OCI-LY7 (cell line): Measurements from ENCODE around the gene MAEA. TPM values are rescaled to one million over a fixed set of nuclear protein-coding genes. Genes with fewer than 3 reads are reported as not detected.

Experiments used
- BruUV-seq: library from RNA; stranded (reverse); fragments of 400-500 nt; replicated peaks from 2 replicates; lab custom pipeline; 2021; lab: Mats Ljungman, UMichigan
- CTCF ChIA-PET: fragments of 300-600 bp; sonication (Branson Sonifier 250); formaldehyde crosslinking; loops from one replicate; lab custom pipeline; 2022; ENCODE audit warnings: antibody characterized with exemption; ENCODE audit not compliant: unreplicated experiment; lab: Charles Lee
- POLR2A ChIA-PET: fragments of 300-600 bp; sonication (Branson Sonifier 250); formaldehyde crosslinking; loops from one replicate; lab custom pipeline; 2022; ENCODE audit warnings: antibody characterized with exemption; lab: Charles Lee
- DNase-seq: peaks from one replicate; pipeline ENCODE4 v3.0.0-alpha.2; 2015; ENCODE audit warnings: low spot score
- H2AFZ ChIP-seq: fragments of 200-600 bp; sonication (generic), shearing (Covaris generic); 2 replicates; pipeline ENCODE4 v1.6.1; 2014; ENCODE audit warnings: mild to moderate bottlenecking, antibody characterized with exemption, low read length, moderate library complexity
- H3K27ac ChIP-seq: fragments of 200-600 bp; sonication (generic); 2 replicates; pipeline ENCODE4 v1.5.1; 2014; ENCODE audit warnings: mixed run types, low read depth, mild to moderate bottlenecking, moderate library complexity, low read length, inconsistent platforms; ENCODE audit not compliant: poor library complexity, severe bottlenecking
- H3K36me3 ChIP-seq: fragments of 200-600 bp; sonication (generic); 2 replicates; pipeline ENCODE4 v1.6.1; 2014; ENCODE audit warnings: mild to moderate bottlenecking, antibody characterized with exemption, low read length, moderate library complexity, mixed read lengths; ENCODE audit not compliant: insufficient read depth
- H3K4me1 ChIP-seq: fragments of 200-600 bp; sonication (generic); 2 replicates; pipeline ENCODE4 v1.5.1; 2014; ENCODE audit warnings: mild to moderate bottlenecking, low read length; ENCODE audit not compliant: insufficient read depth, poor library complexity, severe bottlenecking
- H3K4me2 ChIP-seq: fragments of 200-600 bp; sonication (generic); 2 replicates; pipeline ENCODE4 v1.6.1; 2014; ENCODE audit warnings: mild to moderate bottlenecking, low read length
- H3K4me3 ChIP-seq: fragments of 200-600 bp; sonication (generic); 2 replicates; pipeline ENCODE4 v1.5.1; 2014; ENCODE audit warnings: mild to moderate bottlenecking, low read depth, low read length; ENCODE audit not compliant: poor library complexity, severe bottlenecking
- H3K79me2 ChIP-seq: fragments of 200-600 bp; sonication (generic); 2 replicates; pipeline ENCODE4 v1.6.1; 2016; ENCODE audit warnings: low read depth, mild to moderate bottlenecking, low read length, moderate library complexity, mixed read lengths; ENCODE audit not compliant: insufficient read depth
- H3K9me2 ChIP-seq: fragments of 200-600 bp; sonication (generic); 2 replicates; pipeline ENCODE4 v1.6.1; 2016; ENCODE audit warnings: mild to moderate bottlenecking, low read length, mixed read lengths; ENCODE audit not compliant: insufficient read depth
- H3K9me3 ChIP-seq: fragments of 200-600 bp; sonication (generic); 2 replicates; pipeline ENCODE4 v1.6.1; 2014; ENCODE audit warnings: mild to moderate bottlenecking, mixed run types, low read length, mixed read lengths
- H4K20me1 ChIP-seq: fragments of 200-600 bp; sonication (generic); 2 replicates; pipeline ENCODE4 v1.6.1; 2014; ENCODE audit warnings: mild to moderate bottlenecking, antibody characterized with exemption, low read length, moderate library complexity, mixed read lengths; ENCODE audit not compliant: insufficient read depth
- CTCF ChIP-seq: fragments of 200-600 bp; sonication (generic); conservative IDR thresholded peaks from 2 replicates; pipeline ENCODE4 v1.5.1; 2014; ENCODE audit warnings: mild to moderate bottlenecking, antibody characterized with exemption, low read length, moderate library complexity, mixed read lengths
- EZH2phosphoT487 ChIP-seq: fragments of 200-600 bp; sonication (generic); IDR thresholded peaks from 2 replicates; pipeline ENCODE4 v1.6.1; 2018; ENCODE audit warnings: low read depth, borderline replicate concordance, mild to moderate bottlenecking, mixed run types, antibody characterized with exemption, low read length, moderate library complexity, mixed read lengths
- intact Hi-C: fragments of 100-400 bp; cut with micrococcal nuclease; formaldehyde crosslinking; loops from one replicate; pipeline ENCODE4 v1.10.0; 2022; ENCODE audit not compliant: unreplicated experiment
- total RNA-seq, 2 experiments: library from RNA; depleted of rRNA in 1 of 2; stranded (reverse); fragments of >200 nt in 1 of 2; shearing (Covaris generic) in 1 of 2; gene quantifications; 2 replicates each; pipeline ENCODE4 v1.2.3, GENCODE V29; 2014 to 2022

MAEA gene
- total RNA-seq, 2 experiments from 2014 or later, result 53.2 to 59.3 TPM

- CTCF ChIA-PET, result no interaction called here
- POLR2A ChIA-PET, result interaction anchor here (0.5 kb wide), 1 partner anchor 199 kb away, joined by 3 read pairs; no protein-coding TSS in a partner anchor
- no TSS peak for BruUV-seq
Observed at GRCh38 chr4:1365271-1366178, 75.8 kb downstream of the MAEA start.

DNA sequence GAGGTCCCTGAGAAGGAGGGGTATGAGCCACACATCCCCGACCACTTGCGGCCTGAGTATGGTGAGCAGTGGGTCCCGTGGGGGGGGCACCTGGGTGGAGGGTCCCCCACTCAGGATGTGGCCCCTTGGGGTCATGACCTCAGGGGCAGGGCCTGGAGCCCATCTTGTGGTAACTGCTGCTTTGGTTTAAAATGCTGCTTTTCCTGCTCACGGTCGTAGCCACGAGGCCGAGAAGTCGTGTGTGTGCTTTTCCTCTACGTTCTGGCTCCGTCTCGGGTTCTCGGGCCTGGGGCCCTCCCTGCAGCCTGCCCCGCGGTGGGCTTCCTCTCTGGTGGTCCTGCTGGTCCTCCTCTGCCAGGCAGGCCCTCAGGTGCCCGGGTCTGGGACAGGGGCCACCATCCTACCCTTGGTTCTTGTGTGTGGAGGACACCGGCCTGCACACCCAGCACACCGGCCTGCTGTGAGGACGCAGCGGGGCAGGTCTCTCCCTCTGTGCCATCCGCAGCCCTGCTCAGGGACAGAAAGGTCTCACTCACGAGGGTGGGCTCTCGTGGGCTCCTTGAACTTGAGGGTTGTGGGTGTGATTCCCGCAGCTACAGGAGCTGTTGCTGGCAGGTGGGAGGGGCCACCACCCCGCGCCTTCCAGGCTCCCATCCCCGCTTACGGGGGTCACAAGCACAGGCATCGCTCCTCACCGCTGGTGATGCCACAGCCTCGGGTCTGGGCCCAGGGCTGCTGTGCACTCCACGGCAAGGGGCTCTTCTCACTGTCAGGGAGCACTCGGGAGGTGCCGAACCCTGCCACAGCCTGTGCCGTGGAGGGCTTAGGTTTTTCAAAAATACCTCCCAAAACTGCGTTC, 76.9 kb downstream of the MAEA start:
- POLR2A ChIA-PET, result no interaction called here

More at GRCh38 chr4:1365271-1366178, 75.8 kb downstream of the MAEA start:
- H3K36me3 ChIP-seq, result peaks cover 8% of the 10 kb centered on the region; the same call in 1 of the 2 replicates
- no peaks in the 10 kb centered on the region for H3K9me2 ChIP-seq
- no peaks in the 10 kb centered on the region for H3K4me1 ChIP-seq
- TF ChIP-seq EZH2phosphoT487 (no peak), CTCF (peak; percentile 47; the same call in 1 of the 2 replicates)
- no peak overlapping the region for H3K27ac ChIP-seq
- no peak for DNase-seq
- no peaks in the 10 kb centered on the region for H4K20me1 ChIP-seq
- no peak overlapping the region for H3K4me2 ChIP-seq
- intact Hi-C loops, result no loop called here
- no peaks in the 10 kb centered on the region for H3K79me2 ChIP-seq
- H2AFZ ChIP-seq, result no peak overlapping the region
- H3K9me3 ChIP-seq, result no peaks in the 10 kb centered on the region
- H3K4me3 ChIP-seq, result no peak overlapping the region

More for the DNA sequence above, 76.9 kb downstream of the MAEA start:
- Histone ChIP-seq H3K36me3 (peaks cover 11% of the 10 kb centered on the region; the same call in 1 of the 2 replicates), H3K4me1 (no peaks in the 10 kb centered on the region), H3K27ac (no peak overlapping the region), H2AFZ (no peak overlapping the region), H3K4me3 (no peak overlapping the region), H4K20me1 (no peaks in the 10 kb centered on the region), H3K9me2 (no peaks in the 10 kb centered on the region), H3K79me2 (no peaks in the 10 kb centered on the region), H3K4me2 (no peak overlapping the region), H3K9me3 (no peaks in the 10 kb centered on the region)
- BruUV-seq, result no TSS peak
- intact Hi-C loops, result no loop called here
- no peak for DNase-seq
- TF ChIP-seq CTCF (no peak), EZH2phosphoT487 (no peak)
- CTCF ChIA-PET, result no interaction called here
